Right renal pelvis (tissue), 4 donors: ENCODE data around the gene ARID3B. TPM values are rescaled to one million over a fixed set of nuclear protein-coding genes. Genes with fewer than 3 reads are reported as not detected.
A peak's percentile ranks its signal among the peaks of the same experiment; 100 is the strongest.
"Not testable (repeated sequence)": the region's sequence is repeated elsewhere in the genome, so short reads cannot be mapped to it uniquely, and the experiment has no call there.

Experiments used
- DNase-seq, 4 donors: peaks; one replicate each; pipeline ENCODE4 v3.0.0-alpha.2; 2013; ENCODE audit warnings: low read depth in 4 of 4, low spot score in 3 of 4, missing footprints in 1 of 4
- polyA plus RNA-seq, 4 donors: library from polyadenylated mRNA; unstranded; fragments of 120-200 nt; gene quantifications; one replicate each; pipeline ENCODE4 v1.2.1, GENCODE V29; 2013; ENCODE audit not compliant: insufficient read length in 4 of 4

ARID3B gene
- polyA plus RNA-seq, 4 donors, result 12.9 to 16.1 (median 14.6) TPM

GRCh38 chr15:74535388-74536084 lies 5.5 kb upstream of the ARID3B start:
- DNase-seq, result no peak

- no peak for DNase-seq
These were observed 3.3 kb upstream of the ARID3B start for GRCh38 chr15:74537736-74538135.

- not testable (repeated sequence) for DNase-seq
These were observed 1.5 kb upstream of the ARID3B start for GRCh38 chr15:74539521-74539920.

GRCh38 chr15:74540161-74540760 lies 759 bp upstream of the ARID3B start:
- DNase-seq, result no peak

- peak in 1 of 4 donors; percentile 16 for DNase-seq
These were observed 610 bp downstream of the ARID3B start for GRCh38 chr15:74541494-74542165.

GRCh38 chr15:74542166-74543042 lies 1.4 kb downstream of the ARID3B start:
- no peak for DNase-seq

GRCh38 chr15:74543043-74543422 lies 2.0 kb downstream of the ARID3B start:
- DNase-seq, result no peak

GRCh38 chr15:74543583-74543982 lies 2.6 kb downstream of the ARID3B start:
- DNase-seq, result no peak

- no peak for DNase-seq
These were observed 4.1 kb downstream of the ARID3B start for GRCh38 chr15:74545086-74545485.

- peak; percentile 95 to 98 (median 96) for DNase-seq
These were observed 5.0 kb downstream of the ARID3B start for GRCh38 chr15:74545776-74546656.

- DNase-seq, result no peak
These were observed 6.6 kb downstream of the ARID3B start for GRCh38 chr15:74547616-74548015.

- no peak for DNase-seq
These were observed 7.2 kb downstream of the ARID3B start for GRCh38 chr15:74548241-74548640.

- no peak for DNase-seq
These were observed 8.8 kb downstream of the ARID3B start for GRCh38 chr15:74549816-74550215.

- DNase-seq, result no peak
These were observed 10.7 kb downstream of the ARID3B start for GRCh38 chr15:74551714-74552113.

- no peak for DNase-seq
These were observed 11.9 kb downstream of the ARID3B start for GRCh38 chr15:74552773-74553441.

- DNase-seq, result no peak
These were observed 14.2 kb downstream of the ARID3B start for GRCh38 chr15:74555192-74555591.

GRCh38 chr15:74558706-74559105 lies 17.7 kb downstream of the ARID3B start:
- DNase-seq, result no peak

- no peak for DNase-seq
These were observed 22.4 kb downstream of the ARID3B start for GRCh38 chr15:74563442-74563841.

- DNase-seq, result no peak
These were observed 23.2 kb downstream of the ARID3B start for GRCh38 chr15:74564182-74564581.
